Measurements from ENCODE around the gene NDUFS8.

NDUFS8 gene

GRCh38 chr11:67996622-67997474, 33.6 kb upstream of the NDUFS8 start:
- H3K4me1 ChIP-seq (ENCODE audit: control insufficient read depth in 1 of 2, insufficient read depth in 2 of 2, low read length in 2 of 2) = peaks cover 2 to 4% of the 10 kb centered on the region in 2 experiments
- DNase-seq = peak; percentile 65 to 83
- H3K23ac ChIP-seq (ENCODE audit: low read length) = no peak overlapping the region
- no peak overlapping the region for H3K14ac ChIP-seq (ENCODE audit: low read length)
- no peaks in the 10 kb centered on the region for H3K36me3 ChIP-seq (ENCODE audit: control insufficient read depth in 1 of 2, insufficient read depth in 2 of 2, low read length in 2 of 2)
- no peaks in the 10 kb centered on the region for H3K79me2 ChIP-seq (ENCODE audit: control insufficient read depth, insufficient read depth, low read length, poor library complexity)
- H4K8ac ChIP-seq (ENCODE audit: low read depth, low read length) = no peak overlapping the region
- no peaks in the 10 kb centered on the region for H3K27me3 ChIP-seq (ENCODE audit: insufficient read depth, low read length)
- no peak overlapping the region for H2BK120ac ChIP-seq (ENCODE audit: insufficient read depth, low read length, poor library complexity)
- no peak overlapping the region for H3K27ac ChIP-seq (ENCODE audit: low read depth, low read length)
- no peak overlapping the region for H2BK5ac ChIP-seq (ENCODE audit: low read depth, low read length, poor library complexity)
- H3K4me2 ChIP-seq (ENCODE audit: low read length) = peak overlapping the region; percentile 44
- no peak overlapping the region for H3K4me3 ChIP-seq (ENCODE audit: low read depth, low read length)
- peaks cover 3% of the 10 kb centered on the region for H3K9me3 ChIP-seq (ENCODE audit: insufficient read depth, low read depth, low read length)
- H4K12ac ChIP-seq (ENCODE audit: low read depth, low read length) = no peak overlapping the region
- no peak overlapping the region for H3K4ac ChIP-seq (ENCODE audit: low read depth, low read length)
- no peak overlapping the region for H4K91ac ChIP-seq (ENCODE audit: low read depth, low read length)
- H2AFZ ChIP-seq (ENCODE audit: insufficient read depth, low read length, poor library complexity) = no peak overlapping the region
- no peak overlapping the region for H3K9ac ChIP-seq (ENCODE audit: low read length)
- H2AK5ac ChIP-seq (ENCODE audit: low read length) = no peak overlapping the region
- no peaks in the 10 kb centered on the region for H3K79me1 ChIP-seq (ENCODE audit: low read length)
- no peak overlapping the region for H3K18ac ChIP-seq (ENCODE audit: low read length)
- H2BK12ac ChIP-seq (ENCODE audit: low read length) = no peak overlapping the region
- WGBS (ENCODE audit: extremely low coverage, insufficient coverage, insufficient read length) = no CpG with 5 or more reads among the region's 41 CpGs

GRCh38 chr11:67997475-67997921, 33.0 kb upstream of the NDUFS8 start:
- WGBS (ENCODE audit: extremely low coverage, insufficient coverage, insufficient read length) = no CpG with 5 or more reads among the region's 29 CpGs
- Histone ChIP-seq H3K18ac (ENCODE audit: low read length) (no peak overlapping the region), H2BK5ac (ENCODE audit: low read depth, low read length, poor library complexity) (no peak overlapping the region), H3K36me3 (ENCODE audit: control insufficient read depth in 1 of 2, insufficient read depth in 2 of 2, low read length in 2 of 2) (no peaks in the 10 kb centered on the region), H3K4me1 (ENCODE audit: control insufficient read depth in 1 of 2, insufficient read depth in 2 of 2, low read length in 2 of 2) (peaks cover 2 to 4% of the 10 kb centered on the region in 2 experiments), H2BK12ac (ENCODE audit: low read length) (no peak overlapping the region), H3K14ac (ENCODE audit: low read length) (no peak overlapping the region), H3K4me3 (ENCODE audit: low read depth, low read length) (no peak overlapping the region), H4K8ac (ENCODE audit: low read depth, low read length) (no peak overlapping the region), H3K9me3 (ENCODE audit: insufficient read depth, low read depth, low read length) (peaks cover 3% of the 10 kb centered on the region), H2AK5ac (ENCODE audit: low read length) (no peak overlapping the region), H2BK120ac (ENCODE audit: insufficient read depth, low read length, poor library complexity) (no peak overlapping the region), H4K12ac (ENCODE audit: low read depth, low read length) (no peak overlapping the region), H3K27me3 (ENCODE audit: insufficient read depth, low read length) (no peaks in the 10 kb centered on the region), H3K4ac (ENCODE audit: low read depth, low read length) (no peak overlapping the region), H3K79me1 (ENCODE audit: low read length) (no peaks in the 10 kb centered on the region), H3K23ac (ENCODE audit: low read length) (no peak overlapping the region), H3K4me2 (ENCODE audit: low read length) (no peak overlapping the region), H3K79me2 (ENCODE audit: control insufficient read depth, insufficient read depth, low read length, poor library complexity) (no peaks in the 10 kb centered on the region), H2AFZ (ENCODE audit: insufficient read depth, low read length, poor library complexity) (no peak overlapping the region), H4K91ac (ENCODE audit: low read depth, low read length) (no peak overlapping the region), H3K9ac (ENCODE audit: low read length) (no peak overlapping the region), H3K27ac (ENCODE audit: low read depth, low read length) (no peak overlapping the region)
- DNase-seq = no peak

- no peak overlapping the region for H3K23ac ChIP-seq (ENCODE audit: low read length)
- H3K9ac ChIP-seq (ENCODE audit: low read length) = no peak overlapping the region
- H2BK12ac ChIP-seq (ENCODE audit: low read length) = no peak overlapping the region
- no CpG with 5 or more reads among the region's 9 CpGs for WGBS (ENCODE audit: extremely low coverage, insufficient coverage, insufficient read length)
- H3K4me3 ChIP-seq (ENCODE audit: low read depth, low read length) = no peak overlapping the region
- H3K4me1 ChIP-seq (ENCODE audit: control insufficient read depth in 1 of 2, insufficient read depth in 2 of 2, low read length in 2 of 2) = peaks cover 4 to 8% of the 10 kb centered on the region in 2 experiments
- H3K27ac ChIP-seq (ENCODE audit: low read depth, low read length) = no peak overlapping the region
- H3K4me2 ChIP-seq (ENCODE audit: low read length) = no peak overlapping the region
- no peak overlapping the region for H2AK5ac ChIP-seq (ENCODE audit: low read length)
- DNase-seq = no peak
- H3K18ac ChIP-seq (ENCODE audit: low read length) = no peak overlapping the region
- no peak overlapping the region for H2BK5ac ChIP-seq (ENCODE audit: low read depth, low read length, poor library complexity)
- peaks cover 3% of the 10 kb centered on the region for H3K9me3 ChIP-seq (ENCODE audit: insufficient read depth, low read depth, low read length)
- H4K91ac ChIP-seq (ENCODE audit: low read depth, low read length) = no peak overlapping the region
- H3K36me3 ChIP-seq (ENCODE audit: control insufficient read depth in 1 of 2, insufficient read depth in 2 of 2, low read length in 2 of 2) = no peaks in the 10 kb centered on the region
- H4K12ac ChIP-seq (ENCODE audit: low read depth, low read length) = no peak overlapping the region
- no peak overlapping the region for H2AFZ ChIP-seq (ENCODE audit: insufficient read depth, low read length, poor library complexity)
- H2BK120ac ChIP-seq (ENCODE audit: insufficient read depth, low read length, poor library complexity) = no peak overlapping the region
- H3K27me3 ChIP-seq (ENCODE audit: insufficient read depth, low read length) = no peaks in the 10 kb centered on the region
- no peaks in the 10 kb centered on the region for H3K79me1 ChIP-seq (ENCODE audit: low read length)
- no peak overlapping the region for H3K4ac ChIP-seq (ENCODE audit: low read depth, low read length)
- H3K14ac ChIP-seq (ENCODE audit: low read length) = no peak overlapping the region
- no peak overlapping the region for H4K8ac ChIP-seq (ENCODE audit: low read depth, low read length)
- H3K79me2 ChIP-seq (ENCODE audit: control insufficient read depth, insufficient read depth, low read length, poor library complexity) = no peaks in the 10 kb centered on the region
Observed at GRCh38 chr11:67998150-67999045, 32.1 kb upstream of the NDUFS8 start.

- Histone ChIP-seq H3K79me1 (ENCODE audit: low read length) (peaks cover 2% of the 10 kb centered on the region), H2BK12ac (ENCODE audit: low read length) (no peak overlapping the region), H2BK5ac (ENCODE audit: low read depth, low read length, poor library complexity) (no peak overlapping the region), H3K36me3 (ENCODE audit: control insufficient read depth in 1 of 2, insufficient read depth in 2 of 2, low read length in 2 of 2) (no peaks in the 10 kb centered on the region), H4K8ac (ENCODE audit: low read depth, low read length) (no peak overlapping the region), H3K27ac (ENCODE audit: low read depth, low read length) (no peak overlapping the region), H3K27me3 (ENCODE audit: insufficient read depth, low read length) (no peaks in the 10 kb centered on the region), H3K4me2 (ENCODE audit: low read length) (no peak overlapping the region), H4K12ac (ENCODE audit: low read depth, low read length) (no peak overlapping the region), H3K9ac (ENCODE audit: low read length) (no peak overlapping the region), H3K4me3 (ENCODE audit: low read depth, low read length) (no peak overlapping the region), H3K4me1 (ENCODE audit: control insufficient read depth in 1 of 2, insufficient read depth in 2 of 2, low read length in 2 of 2) (peaks cover 4 to 11% of the 10 kb centered on the region in 2 experiments), H2AK5ac (ENCODE audit: low read length) (no peak overlapping the region), H3K4ac (ENCODE audit: low read depth, low read length) (no peak overlapping the region), H3K18ac (ENCODE audit: low read length) (no peak overlapping the region), H3K23ac (ENCODE audit: low read length) (no peak overlapping the region), H3K14ac (ENCODE audit: low read length) (no peak overlapping the region), H2BK120ac (ENCODE audit: insufficient read depth, low read length, poor library complexity) (no peak overlapping the region), H3K9me3 (ENCODE audit: insufficient read depth, low read depth, low read length) (peaks cover 3% of the 10 kb centered on the region), H3K79me2 (ENCODE audit: control insufficient read depth, insufficient read depth, low read length, poor library complexity) (no peaks in the 10 kb centered on the region), H4K91ac (ENCODE audit: low read depth, low read length) (no peak overlapping the region), H2AFZ (ENCODE audit: insufficient read depth, low read length, poor library complexity) (no peak overlapping the region)
- no peak for DNase-seq
- no CpG with 5 or more reads among the region's 13 CpGs for WGBS (ENCODE audit: extremely low coverage, insufficient coverage, insufficient read length)
Observed at GRCh38 chr11:67999201-67999629, 31.3 kb upstream of the NDUFS8 start.

All from trophoblast cell (in vitro differentiated cells and primary cell).